IPS-15b (cell line): ENCODE data around the gene ACRV1.

ENCODE experiments used
- H3K27me3 ChIP-seq: one replicate; pipeline ENCODE4 v1.6.1; 2013; ENCODE audit warnings: low read length; ENCODE audit not compliant: control insufficient read depth, insufficient read depth
- H3K36me3 ChIP-seq: one replicate; pipeline ENCODE4 v1.6.1; 2013; ENCODE audit warnings: low read length; ENCODE audit not compliant: control insufficient read depth, insufficient read depth
- H3K4me1 ChIP-seq: one replicate; pipeline ENCODE4 v1.6.1; 2013; ENCODE audit warnings: mild to moderate bottlenecking, low read length; ENCODE audit not compliant: control insufficient read depth, insufficient read depth
- H3K4me3 ChIP-seq: one replicate; pipeline ENCODE4 v1.5.1; 2013; ENCODE audit warnings: low read depth, low read length
- H3K9ac ChIP-seq: one replicate; pipeline ENCODE4 v1.6.1; 2013; ENCODE audit warnings: low read depth, mild to moderate bottlenecking, low read length
- H3K9me3 ChIP-seq: one replicate; pipeline ENCODE4 v1.6.1; 2013; ENCODE audit warnings: mild to moderate bottlenecking, low read length; ENCODE audit not compliant: control insufficient read depth, insufficient read depth

The ACRV1 gene

DNA sequence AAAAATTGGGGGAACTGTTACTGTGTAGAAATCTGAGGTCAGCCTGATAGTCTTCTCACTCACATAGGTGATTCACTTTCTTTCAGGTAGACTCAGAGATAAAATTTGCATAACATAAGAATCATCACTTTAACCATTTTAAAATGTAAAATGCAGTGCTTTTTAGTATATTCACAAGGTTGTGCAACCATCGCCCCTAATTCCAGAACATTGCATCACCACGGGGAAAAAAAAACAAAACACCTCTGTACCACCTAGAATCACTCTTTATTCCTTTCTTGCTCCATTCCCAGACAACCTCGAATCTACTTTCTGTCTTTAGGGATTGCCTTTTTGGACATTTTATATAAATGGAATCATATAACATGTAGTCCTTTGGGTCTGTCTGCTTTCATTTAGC lies 34.8 kb downstream of the ACRV1 start:
- Histone ChIP-seq H3K36me3 (peaks cover 10% of the 10 kb centered on the region), H3K27me3 (no peaks in the 10 kb centered on the region)

DNA sequence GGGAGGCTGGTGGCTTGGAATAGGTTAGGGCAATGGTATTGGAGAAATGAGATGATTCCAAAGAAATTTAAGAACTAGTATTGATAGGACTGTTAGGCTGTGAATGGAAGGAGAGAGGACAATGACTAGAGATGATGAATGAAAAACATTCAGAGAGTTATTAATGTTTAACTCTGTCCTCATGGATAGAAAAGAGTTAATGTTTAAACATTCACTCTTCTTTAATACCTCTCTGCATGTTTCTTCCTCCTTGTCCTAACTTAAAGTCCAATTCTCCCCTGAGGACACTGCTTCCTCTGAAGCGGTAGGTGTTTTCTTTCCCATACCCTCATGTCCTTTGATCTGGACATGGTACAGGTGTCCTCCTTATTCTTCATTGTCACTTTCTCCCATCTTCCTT lies 42.3 kb downstream of the ACRV1 start:
- no peaks in the 10 kb centered on the region for H3K4me1 ChIP-seq
- H3K4me3 ChIP-seq: no peak overlapping the region
- H3K27me3 ChIP-seq: no peaks in the 10 kb centered on the region
- peaks cover 31% of the 10 kb centered on the region for H3K36me3 ChIP-seq
- no peak overlapping the region for H3K9ac ChIP-seq
- H3K9me3 ChIP-seq: no peaks in the 10 kb centered on the region

More for the DNA sequence above, 34.8 kb downstream of the ACRV1 start:
- Histone ChIP-seq H3K4me3 (no peak overlapping the region), H3K4me1 (no peaks in the 10 kb centered on the region), H3K9me3 (no peaks in the 10 kb centered on the region), H3K9ac (no peak overlapping the region)

DNA sequence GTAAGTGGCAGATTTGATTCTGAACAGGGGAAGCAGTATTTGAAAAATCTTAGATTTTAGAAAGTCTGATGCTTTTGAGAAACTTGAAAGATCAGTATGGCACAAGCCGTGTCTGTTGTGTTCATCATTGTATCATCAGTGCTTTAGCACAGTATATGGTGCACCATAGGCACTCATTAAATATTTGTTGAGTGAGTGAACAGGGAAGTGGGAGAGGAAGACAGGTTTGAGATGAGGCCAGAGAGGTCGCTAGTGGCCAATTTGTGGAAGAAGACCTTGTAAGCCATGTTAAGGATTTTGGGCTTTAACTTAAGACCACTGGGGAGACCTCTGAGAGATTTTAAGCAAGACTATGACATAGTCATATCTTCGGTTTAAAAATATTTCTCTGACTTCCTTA lies 42.8 kb downstream of the ACRV1 start:
- Histone ChIP-seq H3K9ac (no peak overlapping the region), H3K4me1 (no peaks in the 10 kb centered on the region), H3K27me3 (no peaks in the 10 kb centered on the region), H3K4me3 (no peak overlapping the region), H3K9me3 (no peaks in the 10 kb centered on the region), H3K36me3 (peaks cover 31% of the 10 kb centered on the region)

DNA sequence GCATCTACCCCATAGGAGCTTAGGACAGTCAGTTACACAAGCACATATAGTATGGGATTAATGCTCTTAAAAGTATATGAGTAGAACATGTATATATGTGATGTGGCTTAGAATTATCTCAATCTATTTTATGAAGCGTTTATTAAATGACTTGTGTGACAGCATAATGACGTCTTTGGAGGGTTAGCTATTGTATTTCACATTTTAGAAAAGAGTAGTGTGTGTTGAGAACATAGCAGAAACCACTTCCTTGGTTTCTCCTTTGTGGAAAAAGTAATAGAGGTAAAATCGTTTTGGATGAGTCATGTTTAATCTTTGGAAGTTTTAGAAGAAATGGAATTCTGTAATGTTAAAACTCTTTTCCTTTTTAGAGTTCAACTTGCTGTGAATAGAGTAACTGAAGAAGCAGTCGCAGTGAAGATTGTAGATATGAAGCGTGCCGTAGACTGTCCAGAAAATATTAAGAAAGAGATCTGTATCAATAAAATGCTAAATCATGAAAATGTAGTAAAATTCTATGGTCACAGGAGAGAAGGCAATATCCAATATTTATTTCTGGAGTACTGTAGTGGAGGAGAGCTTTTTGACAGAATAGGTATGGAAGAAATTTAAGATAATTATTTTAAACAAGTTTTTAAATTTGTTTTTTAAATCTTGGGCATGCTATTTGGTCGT lies 53.3 kb downstream of the ACRV1 start:
- H3K36me3 ChIP-seq: peaks cover 8% of the 10 kb centered on the region
- H3K9me3 ChIP-seq: no peaks in the 10 kb centered on the region
- no peaks in the 10 kb centered on the region for H3K27me3 ChIP-seq
- H3K9ac ChIP-seq: peak overlapping the region; percentile 98
- no peaks in the 10 kb centered on the region for H3K4me1 ChIP-seq
- H3K4me3 ChIP-seq: peak overlapping the region; percentile 94

DNA sequence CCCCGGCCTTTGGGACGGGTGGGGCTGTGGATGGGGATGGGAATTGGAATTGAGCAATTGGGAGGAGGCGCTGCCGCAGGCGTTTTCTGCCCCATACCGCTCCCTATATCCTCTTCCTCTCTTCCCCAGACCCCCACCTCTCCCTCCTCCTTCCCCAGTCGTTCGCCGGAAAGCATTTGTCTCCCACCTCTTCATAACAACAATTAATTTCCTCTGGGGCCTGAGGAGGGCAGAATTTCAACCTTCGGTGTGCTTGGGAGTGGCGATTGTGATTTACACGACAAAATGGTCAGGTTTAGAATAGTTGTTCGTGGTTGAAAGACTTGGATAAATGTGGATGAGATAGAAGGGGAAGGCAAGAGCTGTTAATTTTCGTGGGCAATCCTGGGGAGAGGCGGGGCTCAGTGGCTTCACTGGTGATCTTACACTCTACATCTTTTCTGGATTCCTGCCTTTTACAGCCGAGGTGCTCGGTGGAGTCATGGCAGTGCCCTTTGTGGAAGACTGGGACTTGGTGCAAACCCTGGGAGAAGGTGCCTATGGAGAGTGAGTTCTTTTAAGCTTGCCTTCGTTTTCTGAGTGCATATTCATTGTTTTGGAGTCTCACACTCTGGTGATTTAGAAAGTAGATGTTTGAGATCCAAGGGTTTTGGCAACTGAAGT lies 54.2 kb downstream of the ACRV1 start:
- Histone ChIP-seq H3K9me3 (no peaks in the 10 kb centered on the region), H3K4me1 (no peaks in the 10 kb centered on the region), H3K27me3 (no peaks in the 10 kb centered on the region), H3K4me3 (peak overlapping the region; percentile 94), H3K9ac (peak overlapping the region; percentile 98), H3K36me3 (peaks cover 8% of the 10 kb centered on the region)

DNA sequence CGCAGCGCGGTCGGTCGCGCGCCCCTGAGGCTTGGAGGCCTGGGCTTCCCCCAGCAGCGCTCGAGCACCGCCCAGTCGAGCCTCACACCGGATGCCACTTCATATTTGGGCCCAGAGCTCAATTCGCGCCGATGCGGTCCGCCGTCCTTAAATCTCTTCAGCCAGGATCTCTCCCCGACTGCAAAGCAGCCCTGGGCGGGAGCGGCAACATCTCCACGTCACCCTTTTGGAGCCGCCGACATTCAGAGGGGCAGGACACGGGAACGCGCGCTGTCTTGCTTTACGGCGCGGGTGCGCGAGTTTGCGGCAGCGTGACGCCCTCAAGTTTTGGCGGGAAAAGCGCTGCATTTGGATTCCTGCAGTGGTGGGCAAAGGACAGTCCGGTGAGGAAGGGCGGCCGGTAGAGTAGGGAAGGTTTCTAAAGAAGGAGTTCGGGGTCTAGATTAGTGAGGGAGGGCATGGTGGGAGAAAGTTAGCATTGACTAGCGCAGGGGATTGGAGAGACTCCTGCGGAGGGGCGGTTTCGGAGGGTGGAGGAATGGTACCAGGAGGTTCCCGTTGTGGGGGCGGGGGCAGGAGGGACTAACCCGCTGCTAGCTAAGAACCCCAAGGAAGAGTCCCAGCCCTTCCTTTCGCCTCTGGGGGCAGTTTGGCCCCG lies 54.9 kb downstream of the ACRV1 start:
- peaks cover 8% of the 10 kb centered on the region for H3K36me3 ChIP-seq
- peak overlapping the region; percentile 98 for H3K9ac ChIP-seq
- no peaks in the 10 kb centered on the region for H3K27me3 ChIP-seq
- H3K4me1 ChIP-seq: no peaks in the 10 kb centered on the region
- H3K4me3 ChIP-seq: peak overlapping the region; percentile 94
- no peaks in the 10 kb centered on the region for H3K9me3 ChIP-seq

DNA sequence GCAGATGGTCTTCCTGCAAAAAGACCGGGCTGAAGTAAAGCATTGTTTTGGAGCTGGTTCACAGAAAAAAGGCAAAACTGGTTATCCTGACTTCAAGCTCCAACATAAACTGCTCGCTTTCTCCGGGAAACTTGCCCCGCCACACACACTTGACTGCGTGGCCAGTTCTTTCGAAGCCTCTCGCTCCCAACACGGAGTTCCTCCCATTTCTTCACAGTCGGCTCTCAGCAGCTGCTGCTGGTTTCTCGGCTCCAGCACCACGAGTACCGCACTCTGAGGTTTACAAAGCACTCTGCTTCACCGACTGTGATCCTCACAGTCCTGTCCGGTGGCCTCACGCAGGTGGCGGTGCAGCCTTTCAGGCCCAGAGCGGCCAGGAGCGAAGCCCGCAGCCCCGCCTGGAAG lies 55.4 kb downstream of the ACRV1 start:
- H3K9me3 ChIP-seq: no peaks in the 10 kb centered on the region
- H3K4me1 ChIP-seq: no peaks in the 10 kb centered on the region
- peak overlapping the region; percentile 94 for H3K4me3 ChIP-seq
- peaks cover 11% of the 10 kb centered on the region for H3K36me3 ChIP-seq
- H3K9ac ChIP-seq: peak overlapping the region; percentile 98
- no peaks in the 10 kb centered on the region for H3K27me3 ChIP-seq

DNA sequence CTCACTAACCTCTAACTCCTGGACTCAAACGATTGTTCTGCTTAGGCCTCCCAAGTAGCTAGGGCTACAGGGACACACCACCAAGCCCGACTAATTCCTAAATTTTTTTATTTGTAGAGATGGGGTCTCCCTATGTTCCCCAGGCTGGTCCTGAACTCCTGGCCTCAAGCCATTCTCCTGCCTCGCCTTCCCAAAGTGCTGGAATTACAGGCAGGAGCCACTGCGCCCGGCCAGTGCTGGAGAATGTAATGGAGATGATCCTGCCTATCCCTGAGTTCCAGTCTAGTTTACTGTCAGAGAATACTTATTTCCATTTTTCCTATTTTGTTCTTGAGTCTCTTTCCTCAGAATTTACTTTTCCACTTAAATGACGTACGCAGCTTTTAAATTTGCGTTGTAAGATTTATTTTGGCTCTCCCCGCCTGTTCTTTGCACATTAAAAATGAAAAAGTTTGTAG lies 55.9 kb downstream of the ACRV1 start, which contains the start of gene CHEK1:
TSS of gene CHEK1 (plus strand) at position 408 of the 458 bp plus-strand sequence. CDS start 1,606 bp downstream, outside the sequence.
- peaks cover 14% of the 10 kb centered on the region for H3K36me3 ChIP-seq
- peak within 1 kb of the TSS; percentile 98 for H3K9ac ChIP-seq

DNA sequence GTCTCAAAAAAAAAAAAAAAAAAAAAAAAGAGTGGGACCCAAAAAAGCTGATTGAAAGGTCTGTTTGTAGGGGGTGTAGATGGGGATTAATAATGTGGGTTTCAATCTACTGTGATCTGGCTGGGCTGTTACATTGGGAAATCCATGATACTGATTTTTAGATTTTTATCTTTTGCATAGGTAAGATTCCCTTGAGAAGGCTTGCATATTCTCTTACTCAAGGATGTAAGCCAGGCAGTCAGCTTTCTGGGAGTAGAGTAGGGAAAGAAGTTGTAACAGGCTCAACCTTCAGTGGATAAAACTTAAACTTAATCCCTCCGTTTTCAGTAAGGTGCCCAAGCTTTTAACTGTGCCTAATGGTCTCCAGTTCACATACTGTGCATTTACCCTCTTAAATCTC lies 57.6 kb downstream of the ACRV1 start:
- Histone ChIP-seq H3K4me1 (no peaks in the 10 kb centered on the region), H3K9me3 (no peaks in the 10 kb centered on the region), H3K36me3 (peaks cover 14% of the 10 kb centered on the region), H3K27me3 (no peaks in the 10 kb centered on the region), H3K9ac (no peak overlapping the region), H3K4me3 (no peak overlapping the region)

More for the DNA sequence above, 55.9 kb downstream of the ACRV1 start, which contains the start of gene CHEK1:
- Histone ChIP-seq H3K9me3 (no peaks in the 10 kb centered on the region), H3K27me3 (no peaks in the 10 kb centered on the region), H3K4me3 (peak within 1 kb of the TSS; percentile 94), H3K4me1 (no peaks in the 10 kb centered on the region)

DNA sequence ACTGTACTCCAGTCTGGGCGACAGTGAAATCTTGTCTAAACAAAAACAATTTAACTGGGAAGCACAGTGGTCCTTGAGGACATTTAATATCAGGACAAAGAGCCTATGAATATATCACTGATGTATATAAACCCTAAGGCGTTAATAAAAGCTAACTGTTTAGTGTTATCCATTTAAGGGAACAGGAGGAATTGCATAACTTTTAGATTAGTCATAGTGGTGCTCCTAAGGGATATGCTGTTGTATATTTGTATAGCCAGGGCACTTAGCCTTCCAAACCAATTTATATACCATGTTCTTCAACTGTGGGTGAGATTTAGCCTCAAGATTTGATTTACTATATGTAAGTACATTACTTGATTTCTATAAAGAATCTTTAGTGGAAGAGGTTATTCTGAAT lies 58.7 kb downstream of the ACRV1 start:
- no peak overlapping the region for H3K9ac ChIP-seq
- H3K36me3 ChIP-seq: peaks cover 22% of the 10 kb centered on the region
- no peaks in the 10 kb centered on the region for H3K4me1 ChIP-seq
- H3K9me3 ChIP-seq: no peaks in the 10 kb centered on the region
- no peak overlapping the region for H3K4me3 ChIP-seq
- H3K27me3 ChIP-seq: no peaks in the 10 kb centered on the region
